IPS-18c (cell line): Measurements from ENCODE around the gene TRAPPC1.

Experiments used
- H3K4me3 ChIP-seq: 2 replicates; pipeline ENCODE4 v1.7.0; 2013; ENCODE audit warnings: low read depth, mild to moderate bottlenecking, low read length, moderate library complexity; ENCODE audit not compliant: insufficient read depth
- H3K9me3 ChIP-seq: one replicate; pipeline ENCODE4 v1.6.1; 2013; ENCODE audit warnings: mild to moderate bottlenecking, low read length, moderate library complexity; ENCODE audit not compliant: control insufficient read depth, insufficient read depth

TRAPPC1 gene

GRCh38 chr17:7915611-7916384 is 15.9 kb downstream of the TRAPPC1 start, which contains the start of gene RNF227:
Gene RNF227, minus strand, starts transcription at chr17:7916289. Its CDS starts 94 bp downstream, at chr17:7916195.
- H3K4me3 ChIP-seq: peak within 1 kb of the TSS; percentile 68
- no peaks in the 10 kb centered on the region for H3K9me3 ChIP-seq

- Histone ChIP-seq H3K4me3 (peak overlapping the region; percentile 68), H3K9me3 (no peaks in the 10 kb centered on the region)
Observed at GRCh38 chr17:7915179-7915610, 16.6 kb downstream of the TRAPPC1 start.

- no peaks in the 10 kb centered on the region for H3K9me3 ChIP-seq
Observed at GRCh38 chr17:7912927-7913524, 18.7 kb downstream of the TRAPPC1 start.

GRCh38 chr17:7911116-7911515 is 20.6 kb downstream of the TRAPPC1 start:
- H3K9me3 ChIP-seq: no peaks in the 10 kb centered on the region
- H3K4me3 ChIP-seq: no peak overlapping the region

More at GRCh38 chr17:7912927-7913524, 18.7 kb downstream of the TRAPPC1 start:
- no peak overlapping the region for H3K4me3 ChIP-seq

GRCh38 chr17:7910711-7911110 is 21.0 kb downstream of the TRAPPC1 start:
- Histone ChIP-seq H3K4me3 (no peak overlapping the region), H3K9me3 (no peaks in the 10 kb centered on the region)

- Histone ChIP-seq H3K9me3 (no peaks in the 10 kb centered on the region), H3K4me3 (no peak overlapping the region)
Observed at GRCh38 chr17:7910281-7910680, 21.5 kb downstream of the TRAPPC1 start.

- no peak overlapping the region for H3K4me3 ChIP-seq
- no peaks in the 10 kb centered on the region for H3K9me3 ChIP-seq
Observed at GRCh38 chr17:7909089-7909488, 22.7 kb downstream of the TRAPPC1 start.

GRCh38 chr17:7903154-7904103 is 28.3 kb downstream of the TRAPPC1 start:
- no peaks in the 10 kb centered on the region for H3K9me3 ChIP-seq
- H3K4me3 ChIP-seq: no peak overlapping the region

GRCh38 chr17:7897773-7898172 is 34.0 kb downstream of the TRAPPC1 start:
- no peak overlapping the region for H3K4me3 ChIP-seq
- no peaks in the 10 kb centered on the region for H3K9me3 ChIP-seq

- no peak overlapping the region for H3K4me3 ChIP-seq
Observed at GRCh38 chr17:7897090-7897489, 34.7 kb downstream of the TRAPPC1 start.

GRCh38 chr17:7894866-7895265 is 36.9 kb downstream of the TRAPPC1 start:
- H3K4me3 ChIP-seq: no peak overlapping the region
- no peaks in the 10 kb centered on the region for H3K9me3 ChIP-seq

More at GRCh38 chr17:7897090-7897489, 34.7 kb downstream of the TRAPPC1 start:
- no peaks in the 10 kb centered on the region for H3K9me3 ChIP-seq

GRCh38 chr17:7894226-7894625 is 37.5 kb downstream of the TRAPPC1 start:
- H3K4me3 ChIP-seq: no peak overlapping the region
- H3K9me3 ChIP-seq: no peaks in the 10 kb centered on the region

GRCh38 chr17:7893187-7893880 is 38.4 kb downstream of the TRAPPC1 start:
- Histone ChIP-seq H3K4me3 (no peak overlapping the region), H3K9me3 (no peaks in the 10 kb centered on the region)

- no peaks in the 10 kb centered on the region for H3K9me3 ChIP-seq
- H3K4me3 ChIP-seq: no peak overlapping the region
Observed at GRCh38 chr17:7889166-7889955, 42.4 kb downstream of the TRAPPC1 start.

GRCh38 chr17:7888184-7888920 is 43.4 kb downstream of the TRAPPC1 start, which contains the start of gene CHD3:
Gene CHD3, plus strand, starts transcription at chr17:7888789. Its CDS starts 212 bp downstream, at chr17:7889001.
- Histone ChIP-seq H3K4me3 (peak within 1 kb of the TSS; percentile 77), H3K9me3 (no peaks in the 10 kb centered on the region)
